ENCODE measurements around the gene UBR3.
A peak's percentile ranks its signal among the peaks of the same experiment; 100 is the strongest.

UBR3 gene

GRCh38 chr2:169823996-169824372 lies 3.3 kb upstream of the UBR3 start:
- Histone ChIP-seq H3K4me1 (ENCODE audit: insufficient read depth, poor library complexity, severe bottlenecking) (peaks cover 39% of the 10 kb centered on the region), H3K27ac (ENCODE audit: poor library complexity, severe bottlenecking) (peak overlapping the region; percentile 78)

GRCh38 chr2:169824373-169825333 lies 2.6 kb upstream of the UBR3 start, which contains the start of gene METTL5:
Gene METTL5, minus strand, starts transcription at chr2:169824905. Its CDS starts 308 bp downstream, at chr2:169824597.
- TF ChIP-seq CTCF (IDR thresholded peaks at IDR 0.05; ENCODE audit: poor library complexity, severe bottlenecking) = peak; percentile 98
- H3K9me3 ChIP-seq (ENCODE audit: severe bottlenecking) = no peaks in the 10 kb centered on the region
- peak within 1 kb of the TSS; percentile 78 for H3K27ac ChIP-seq (ENCODE audit: poor library complexity, severe bottlenecking)
- peak within 1 kb of the TSS; percentile 71 for H3K4me3 ChIP-seq (ENCODE audit: severe bottlenecking)
- H3K4me1 ChIP-seq (ENCODE audit: insufficient read depth, poor library complexity, severe bottlenecking) = peaks cover 32% of the 10 kb centered on the region
- DNase-seq (ENCODE audit: low spot score) (peak; percentile 77), ATAC-seq (ENCODE audit: low read depth) (peak; percentile 54)
- no peaks in the 10 kb centered on the region for H3K27me3 ChIP-seq (ENCODE audit: insufficient read depth, poor library complexity, severe bottlenecking)
- peaks cover 37% of the 10 kb centered on the region for H3K36me3 ChIP-seq (ENCODE audit: low read depth)

More at GRCh38 chr2:169823996-169824372, 3.3 kb upstream of the UBR3 start:
- Histone ChIP-seq H3K4me3 (ENCODE audit: severe bottlenecking) (peak overlapping the region; percentile 71), H3K9me3 (ENCODE audit: severe bottlenecking) (no peaks in the 10 kb centered on the region), H3K27me3 (ENCODE audit: insufficient read depth, poor library complexity, severe bottlenecking) (no peaks in the 10 kb centered on the region), H3K36me3 (ENCODE audit: low read depth) (peaks cover 44% of the 10 kb centered on the region)
- ATAC-seq (ENCODE audit: low read depth) (peak; percentile 8), DNase-seq (ENCODE audit: low spot score) (no peak)
- no peak for TF ChIP-seq CTCF (IDR thresholded peaks at IDR 0.05; ENCODE audit: poor library complexity, severe bottlenecking)

GRCh38 chr2:169828141-169828811 lies 1.0 kb downstream of the UBR3 start:
- Histone ChIP-seq H3K27me3 (ENCODE audit: insufficient read depth, poor library complexity, severe bottlenecking) (no peaks in the 10 kb centered on the region), H3K9me3 (ENCODE audit: severe bottlenecking) (no peaks in the 10 kb centered on the region), H3K36me3 (ENCODE audit: low read depth) (peaks cover 6% of the 10 kb centered on the region), H3K27ac (ENCODE audit: poor library complexity, severe bottlenecking) (peak overlapping the region; percentile 54), H3K4me1 (ENCODE audit: insufficient read depth, poor library complexity, severe bottlenecking) (peaks cover 7% of the 10 kb centered on the region), H3K4me3 (ENCODE audit: severe bottlenecking) (peak overlapping the region; percentile 99)
- DNase-seq (ENCODE audit: low spot score) (no peak), ATAC-seq (ENCODE audit: low read depth) (peak; percentile 28)
- TF ChIP-seq CTCF (IDR thresholded peaks at IDR 0.05; ENCODE audit: poor library complexity, severe bottlenecking) = no peak

GRCh38 chr2:169834401-169834800 lies 7.1 kb downstream of the UBR3 start:
- Histone ChIP-seq H3K27me3 (ENCODE audit: insufficient read depth, poor library complexity, severe bottlenecking) (no peaks in the 10 kb centered on the region), H3K36me3 (ENCODE audit: low read depth) (no peaks in the 10 kb centered on the region), H3K4me1 (ENCODE audit: insufficient read depth, poor library complexity, severe bottlenecking) (no peaks in the 10 kb centered on the region), H3K9me3 (ENCODE audit: severe bottlenecking) (no peaks in the 10 kb centered on the region), H3K4me3 (ENCODE audit: severe bottlenecking) (no peak overlapping the region), H3K27ac (ENCODE audit: poor library complexity, severe bottlenecking) (no peak overlapping the region)
- DNase-seq (ENCODE audit: low spot score) (no peak), ATAC-seq (ENCODE audit: low read depth) (no peak)
- TF ChIP-seq CTCF (IDR thresholded peaks at IDR 0.05; ENCODE audit: poor library complexity, severe bottlenecking) = no peak

Measured in RWPE2 (cell line).